Mononuclear cell (primary cell): ENCODE data around the gene DAPK3. TPM values are rescaled to one million over a fixed set of nuclear protein-coding genes. Genes with fewer than 3 reads are reported as not detected.
"Not testable (repeated sequence)": the region's sequence is repeated elsewhere in the genome, so short reads cannot be mapped to it uniquely, and the experiment has no call there.

Source experiments
- H3K27me3 ChIP-seq: 2 replicates; pipeline ENCODE4 v1.6.0; 2011; ENCODE audit warnings: low read length, control low read depth; ENCODE audit not compliant: insufficient read depth
- H3K4me1 ChIP-seq: 2 replicates; pipeline ENCODE4 v1.5.1; 2011; ENCODE audit warnings: mild to moderate bottlenecking, low read length, control low read depth; ENCODE audit not compliant: insufficient read depth
- H3K4me3 ChIP-seq: 2 replicates; pipeline ENCODE4 v1.5.1; 2011; ENCODE audit warnings: mild to moderate bottlenecking, low read length, moderate library complexity
- H3K9me3 ChIP-seq: 2 replicates; pipeline ENCODE4 v1.5.1; 2011; ENCODE audit warnings: low read depth, mild to moderate bottlenecking, control low read depth, low read length
- total RNA-seq: library from RNA; depleted of rRNA; stranded (reverse); fragments of >200 nt; gene quantifications from one replicate; pipeline ENCODE4 v1.2.3, GENCODE V29; 2012

Gene DAPK3
- total RNA-seq, 1 donor, result 17.8 TPM

GRCh38 chr19:3975637-3976087, 4.8 kb upstream of the DAPK3 start:
- H3K9me3 ChIP-seq, result no peaks in the 10 kb centered on the region
- H3K4me3 ChIP-seq, result no peak overlapping the region
- H3K4me1 ChIP-seq, result peaks cover 7% of the 10 kb centered on the region
- H3K27me3 ChIP-seq, result no peaks in the 10 kb centered on the region

GRCh38 chr19:3975144-3975543, 4.2 kb upstream of the DAPK3 start:
- Histone ChIP-seq H3K9me3 (no peaks in the 10 kb centered on the region), H3K4me3 (no peak overlapping the region), H3K4me1 (peaks cover 10% of the 10 kb centered on the region), H3K27me3 (no peaks in the 10 kb centered on the region)

- Histone ChIP-seq H3K27me3 (no peaks in the 10 kb centered on the region), H3K4me3 (peak overlapping the region; percentile 73), H3K4me1 (peaks cover 22% of the 10 kb centered on the region), H3K9me3 (no peaks in the 10 kb centered on the region)
Measured at GRCh38 chr19:3970313-3970807, 539 bp downstream of the DAPK3 start.

- peak overlapping the region; percentile 73 for H3K4me3 ChIP-seq
- H3K9me3 ChIP-seq, result no peaks in the 10 kb centered on the region
Measured at GRCh38 chr19:3969435-3970312, 1.2 kb downstream of the DAPK3 start.

GRCh38 chr19:3968556-3969434, 2.1 kb downstream of the DAPK3 start:
- Histone ChIP-seq H3K4me1 (peaks cover 22% of the 10 kb centered on the region), H3K27me3 (no peaks in the 10 kb centered on the region)

More at GRCh38 chr19:3969435-3970312, 1.2 kb downstream of the DAPK3 start:
- H3K4me1 ChIP-seq, result peaks cover 22% of the 10 kb centered on the region
- no peaks in the 10 kb centered on the region for H3K27me3 ChIP-seq

GRCh38 chr19:3967983-3968382, 2.9 kb downstream of the DAPK3 start:
- H3K9me3 ChIP-seq, H3K4me3 ChIP-seq, H3K27me3 ChIP-seq: not testable (repeated sequence)
- peaks cover 22% of the 10 kb centered on the region for H3K4me1 ChIP-seq

More at GRCh38 chr19:3968556-3969434, 2.1 kb downstream of the DAPK3 start:
- Histone ChIP-seq H3K4me3 (no peak overlapping the region), H3K9me3 (no peaks in the 10 kb centered on the region)

GRCh38 chr19:3966051-3967017, 4.6 kb downstream of the DAPK3 start:
- Histone ChIP-seq H3K4me1 (peaks cover 18% of the 10 kb centered on the region), H3K9me3 (no peaks in the 10 kb centered on the region), H3K27me3 (no peaks in the 10 kb centered on the region), H3K4me3 (no peak overlapping the region)

- Histone ChIP-seq H3K27me3 (no peaks in the 10 kb centered on the region), H3K9me3 (no peaks in the 10 kb centered on the region), H3K4me1 (peaks cover 6% of the 10 kb centered on the region), H3K4me3 (no peak overlapping the region)
Measured at GRCh38 chr19:3964256-3965194, 6.4 kb downstream of the DAPK3 start.

- H3K27me3 ChIP-seq, result no peaks in the 10 kb centered on the region
- H3K4me1 ChIP-seq, result no peaks in the 10 kb centered on the region
- H3K9me3 ChIP-seq, result no peaks in the 10 kb centered on the region
- H3K4me3 ChIP-seq, result no peak overlapping the region
Measured at GRCh38 chr19:3963458-3964255, 7.2 kb downstream of the DAPK3 start.

GRCh38 chr19:3961007-3961406, 9.9 kb downstream of the DAPK3 start:
- Histone ChIP-seq H3K9me3 (no peaks in the 10 kb centered on the region), H3K4me1 (no peaks in the 10 kb centered on the region), H3K4me3 (no peak overlapping the region), H3K27me3 (no peaks in the 10 kb centered on the region)

GRCh38 chr19:3959766-3960131, 11.2 kb downstream of the DAPK3 start:
- Histone ChIP-seq H3K4me1 (no peaks in the 10 kb centered on the region), H3K9me3 (no peaks in the 10 kb centered on the region), H3K27me3 (no peaks in the 10 kb centered on the region), H3K4me3 (no peak overlapping the region)

GRCh38 chr19:3958836-3959765, 11.8 kb downstream of the DAPK3 start:
- Histone ChIP-seq H3K4me1 (no peaks in the 10 kb centered on the region), H3K27me3 (no peaks in the 10 kb centered on the region), H3K9me3 (no peaks in the 10 kb centered on the region), H3K4me3 (no peak overlapping the region)
